GM21723 (cell line): ENCODE measurements around the gene CRTC3.
"Not testable (repeated sequence)": the region's sequence is repeated elsewhere in the genome, so short reads cannot be mapped to it uniquely, and the experiment has no call there.

Experiments
- ATAC-seq: cut with Tn5 transposase; IDR thresholded peaks from one replicate; pipeline ENCODE4 v1.9.1; 2021; ENCODE audit warnings: mild to moderate bottlenecking, moderate library complexity; ENCODE audit not compliant: unreplicated experiment

The CRTC3 gene

GRCh38 chr15:90529371-90530249 is at the start of gene CRTC3:
Gene CRTC3 (plus strand): TSS chr15:90529923. CDS start chr15:90530072, 149 bp downstream.
- ATAC-seq, result peak; percentile 78

GRCh38 chr15:90481023-90481422 is 48.7 kb upstream of the CRTC3 start:
- ATAC-seq, result no peak

- no peak for ATAC-seq
These were observed 47.4 kb upstream of the CRTC3 start for GRCh38 chr15:90482124-90483011.

GRCh38 chr15:90483012-90483307 is 46.8 kb upstream of the CRTC3 start:
- no peak for ATAC-seq

DNA sequence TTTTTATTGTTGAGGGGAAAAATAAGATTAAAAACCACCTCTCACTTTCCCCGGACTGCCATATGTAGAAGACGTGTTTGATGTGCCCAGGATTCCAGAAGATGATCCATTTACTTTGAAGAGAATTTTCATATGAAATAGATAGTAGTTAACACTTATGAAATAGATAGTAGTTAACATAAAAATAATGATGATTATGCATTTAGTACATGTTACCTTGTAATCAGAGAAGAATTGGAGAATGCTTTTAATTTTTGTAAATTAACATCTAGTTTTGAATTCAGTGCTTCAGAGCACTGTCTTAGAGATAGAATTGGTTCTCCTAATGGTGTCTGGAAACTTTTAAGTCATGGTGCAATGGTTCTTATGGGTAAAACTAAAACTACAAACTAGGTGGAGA is 46.1 kb upstream of the CRTC3 start:
- ATAC-seq, result no peak

DNA sequence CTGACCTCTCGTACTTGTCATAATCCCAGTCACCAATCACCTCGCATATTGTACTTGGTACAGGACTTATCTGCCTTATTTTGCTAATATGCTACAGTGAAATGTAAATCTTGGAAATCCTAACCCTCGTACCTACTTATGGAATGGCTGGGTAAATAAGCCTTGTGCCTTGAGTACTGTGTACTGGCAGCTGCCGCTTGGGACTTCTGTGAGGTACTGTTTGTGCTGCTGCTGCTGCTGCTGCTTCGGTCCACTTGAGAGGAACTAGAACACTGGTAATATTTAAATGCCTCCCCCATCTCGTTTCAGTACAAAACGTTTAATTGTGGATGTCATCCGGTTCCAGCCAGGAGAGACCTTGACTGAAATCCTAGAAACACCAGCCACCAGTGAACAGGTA is 42.5 kb upstream of the CRTC3 start:
- no peak for ATAC-seq

DNA sequence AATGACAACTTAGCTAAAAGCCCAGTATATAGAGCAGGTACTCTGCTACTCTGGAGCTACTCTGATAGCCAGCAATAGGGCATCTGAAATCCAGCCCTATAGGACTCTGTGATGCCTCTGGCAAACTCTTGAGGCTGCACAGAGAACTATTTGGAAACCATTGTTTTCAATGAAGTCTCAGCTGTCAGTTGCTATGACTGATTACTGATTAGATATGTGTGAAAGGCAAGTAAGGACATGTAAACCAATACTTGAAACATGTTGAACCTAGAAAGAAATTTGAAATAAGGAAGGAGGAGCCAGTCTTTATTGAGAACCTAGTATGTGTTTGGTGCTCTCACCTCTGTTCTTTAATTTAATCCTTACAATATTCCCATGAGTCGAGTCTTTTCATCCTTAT is 40.2 kb upstream of the CRTC3 start:
- no peak for ATAC-seq

GRCh38 chr15:90489944-90490343 is 39.8 kb upstream of the CRTC3 start:
- ATAC-seq, result no peak

DNA sequence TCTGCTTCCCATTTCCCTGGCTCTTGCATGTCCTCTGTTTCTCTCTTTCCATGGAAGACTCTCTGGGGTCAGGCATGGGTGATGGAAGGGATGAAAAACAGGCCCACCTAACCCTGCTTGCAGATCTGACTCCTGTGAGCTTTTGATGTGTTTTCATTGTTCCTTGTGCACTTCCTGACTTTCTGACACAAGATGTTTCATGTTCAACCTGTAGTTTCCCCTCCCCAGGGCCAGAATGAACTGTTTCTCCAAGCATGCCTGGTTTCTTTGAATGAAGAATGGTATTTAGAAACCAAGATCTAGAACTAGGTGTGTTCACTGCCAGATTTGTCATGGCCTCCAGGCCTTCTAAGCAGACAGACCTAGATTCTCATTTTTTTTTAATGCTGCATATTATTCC is 36.1 kb upstream of the CRTC3 start:
- ATAC-seq, result no peak

DNA sequence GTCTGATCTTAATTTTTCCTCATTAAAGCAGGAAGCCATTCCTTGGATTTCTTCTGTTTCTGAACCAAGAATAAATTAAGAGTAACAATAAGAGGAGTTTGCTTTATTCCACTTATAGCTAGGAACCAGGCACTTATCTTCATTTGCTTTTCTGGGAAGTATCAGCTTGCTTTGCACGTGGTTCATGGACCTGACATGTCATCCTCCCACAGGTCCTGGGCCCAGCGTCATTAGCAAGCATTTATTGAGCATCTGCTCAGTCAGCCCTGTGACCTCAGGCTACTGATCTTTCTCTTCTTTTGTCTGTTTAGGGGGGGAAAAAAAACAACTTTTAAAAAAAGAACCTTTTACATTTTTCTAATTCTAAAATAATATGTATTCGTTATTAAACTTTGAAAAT is 34.7 kb upstream of the CRTC3 start:
- no peak for ATAC-seq

- no peak for ATAC-seq
These were observed 32.9 kb upstream of the CRTC3 start for GRCh38 chr15:90496791-90497190.

DNA sequence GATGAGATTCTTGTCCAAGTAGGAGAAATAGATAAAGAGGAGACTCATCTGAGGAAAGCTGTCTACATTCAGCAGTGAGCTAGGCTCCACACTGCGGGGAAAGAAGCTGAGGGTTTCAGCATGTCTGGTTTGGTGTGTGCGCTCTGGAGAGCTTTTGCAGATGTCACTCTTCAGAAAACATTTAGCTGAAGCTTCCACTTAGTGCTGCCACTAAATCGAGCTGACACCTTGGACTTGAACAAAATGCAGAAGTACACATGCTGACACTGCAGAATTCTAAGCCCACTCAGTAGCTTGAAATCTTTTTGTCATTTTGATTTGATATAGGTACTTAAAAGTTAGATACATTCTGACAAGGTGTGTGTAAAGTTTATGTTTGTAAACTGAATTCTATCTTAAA is 32.3 kb upstream of the CRTC3 start:
- ATAC-seq, result no peak

GRCh38 chr15:90497912-90498311 is 31.8 kb upstream of the CRTC3 start:
- ATAC-seq, result no peak

- no peak for ATAC-seq
These were observed 29.6 kb upstream of the CRTC3 start for GRCh38 chr15:90500171-90500570.

- ATAC-seq, result no peak
These were observed 27.8 kb upstream of the CRTC3 start for GRCh38 chr15:90501898-90502297.

GRCh38 chr15:90510781-90511180 is 18.9 kb upstream of the CRTC3 start:
- not testable (repeated sequence) for ATAC-seq

DNA sequence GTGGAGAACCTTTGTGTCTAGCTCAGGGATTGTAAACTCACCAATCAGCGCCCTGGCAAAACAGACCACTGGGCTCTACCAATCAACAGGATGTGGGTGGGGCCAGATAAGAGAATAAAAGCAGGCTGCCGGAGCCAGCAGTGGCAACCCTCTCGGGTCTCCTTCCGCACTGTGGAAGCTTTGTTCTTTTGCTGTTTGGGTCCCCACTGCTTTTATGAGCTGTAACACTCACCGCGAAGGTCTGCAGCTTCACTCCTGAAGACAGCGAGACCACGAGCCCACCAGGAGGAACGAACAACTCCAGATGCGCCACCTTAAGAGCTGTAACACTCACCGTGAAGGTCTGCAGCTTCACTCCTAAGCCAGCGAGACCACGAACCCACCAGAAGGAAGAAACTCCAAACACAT is 18.5 kb upstream of the CRTC3 start:
- ATAC-seq, result not testable (repeated sequence)

GRCh38 chr15:90512276-90512675 is 17.4 kb upstream of the CRTC3 start:
- ATAC-seq, result no peak

DNA sequence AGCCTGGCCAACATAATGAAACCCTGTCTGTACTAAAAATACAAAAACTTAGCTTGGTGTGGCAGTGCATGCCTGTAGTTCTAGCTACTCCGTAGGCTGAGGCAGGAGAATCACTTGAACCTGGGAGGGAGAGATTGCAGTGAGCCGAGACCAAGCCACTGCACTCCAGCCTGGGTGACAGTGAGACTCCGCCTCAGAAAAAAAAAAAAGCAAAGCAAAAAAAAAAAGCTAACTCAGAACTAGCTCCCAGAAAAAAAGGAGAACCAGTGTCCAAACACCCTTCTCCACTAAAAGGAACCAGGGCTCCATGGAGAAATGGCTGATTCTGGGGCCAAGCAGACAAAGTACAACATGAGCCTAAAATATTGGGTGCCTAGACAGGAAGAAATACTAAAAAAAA is 16.7 kb upstream of the CRTC3 start:
- ATAC-seq, result no peak

DNA sequence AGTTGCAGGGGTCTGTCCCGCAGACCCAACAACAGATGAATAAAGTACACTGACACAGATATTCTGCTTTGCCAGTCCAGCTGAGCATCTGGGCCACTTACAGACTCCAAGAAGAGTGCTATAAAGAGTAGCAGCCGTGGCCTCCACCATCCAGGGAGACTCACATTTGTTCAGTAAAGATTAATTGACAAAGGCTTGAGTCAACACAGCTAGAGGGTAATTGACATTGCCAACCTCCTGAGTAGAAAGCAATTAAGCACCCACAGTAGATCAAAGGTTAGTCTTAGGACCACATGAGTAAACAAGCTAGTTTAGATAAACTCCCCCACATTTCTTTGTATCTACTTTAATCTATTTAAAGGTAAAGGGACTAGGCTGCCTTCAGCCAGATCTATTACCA is 16.3 kb upstream of the CRTC3 start:
- ATAC-seq, result no peak

DNA sequence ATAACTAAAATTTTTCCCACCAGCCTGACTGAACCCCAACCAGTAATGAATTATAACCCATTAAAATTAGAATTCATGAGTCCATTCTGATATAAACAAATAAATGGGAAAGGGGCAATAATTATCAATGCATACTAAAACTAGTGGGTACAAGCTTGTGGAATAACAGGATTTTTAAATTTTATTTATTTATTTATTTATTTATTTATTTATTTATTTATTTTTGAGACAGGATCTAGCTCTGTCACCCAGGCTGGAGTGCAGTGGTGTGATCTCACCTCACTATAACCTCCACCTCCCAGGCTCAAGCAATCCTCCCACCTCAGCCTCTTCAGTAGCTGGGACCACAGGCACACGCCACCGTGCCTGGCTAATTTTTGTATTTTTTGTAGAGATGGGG is 15.8 kb upstream of the CRTC3 start:
- not testable (repeated sequence) for ATAC-seq

GRCh38 chr15:90519688-90520087 is 10.0 kb upstream of the CRTC3 start:
- ATAC-seq, result no peak
